Measurements from ENCODE around the gene BST1. TPM values are rescaled to one million over a fixed set of nuclear protein-coding genes. Genes with fewer than 3 reads are reported as not detected.
A peak's percentile ranks its signal among the peaks of the same experiment; 100 is the strongest.

Gene BST1
- total RNA-seq, 3 donors from 2014 or later (not counting 1 experiment from before 2014, with no cell fraction given) = 1.8 to 6.4 (median 2.2) TPM

DNA sequence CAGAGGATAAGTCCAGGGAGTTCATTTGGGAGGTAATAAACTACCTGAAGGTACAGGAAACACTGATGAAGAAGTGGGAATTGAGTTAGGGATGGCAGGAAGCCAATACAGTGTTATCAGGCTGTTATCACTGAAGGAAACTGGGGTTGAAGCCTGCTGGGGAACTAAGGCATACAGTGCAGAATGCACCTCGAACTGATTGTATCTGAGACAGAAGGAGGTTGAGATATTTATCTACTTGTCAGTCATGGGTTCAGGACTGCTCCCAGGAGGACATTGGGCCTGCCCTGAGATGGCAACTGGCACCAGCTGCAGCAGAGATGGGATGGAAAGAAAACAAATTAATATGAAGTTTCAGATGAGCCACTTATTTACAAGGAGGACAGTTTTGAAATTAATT is 39.8 kb downstream of the BST1 start:
- peaks cover 7% of the 10 kb centered on the region for H3K36me3 Mint-ChIP-seq
- no peak overlapping the region for H3K4me3 ChIP-seq (ENCODE audit: low read length)
- no peaks in the 10 kb centered on the region for H3K4me1 ChIP-seq (ENCODE audit: control insufficient read depth, insufficient read depth, low read length)
- no peak overlapping the region for H3K4me3 Mint-ChIP-seq
- H3K9me3 ChIP-seq (ENCODE audit: control insufficient read depth, insufficient read depth, low read length) = peaks cover 12% of the 10 kb centered on the region
- no peaks in the 10 kb centered on the region for H3K36me3 ChIP-seq (ENCODE audit: control insufficient read depth, insufficient read depth, low read length)
- H3K4me1 Mint-ChIP-seq = peaks cover 12% of the 10 kb centered on the region in 2 donors
- H3K27me3 ChIP-seq (ENCODE audit: control insufficient read depth, insufficient read depth, low read length) = no peaks in the 10 kb centered on the region
- H3K9me3 Mint-ChIP-seq = peaks cover 2 to 6% of the 10 kb centered on the region in 2 donors
- 11% methylated on average over 1 of the region's 1 CpG for WGBS (ENCODE audit: insufficient coverage)
- no peak overlapping the region for H3K27ac Mint-ChIP-seq
- no peak overlapping the region for H3K27ac ChIP-seq (ENCODE audit: low read length)
- TF ChIP-seq CTCF (IDR thresholded peaks at IDR 0.05) = no peak
- DNase-seq (no peak), ATAC-seq (peak in 1 of 3 donors; percentile 63)
- intact Hi-C loops (cut with micrococcal nuclease) = no loop called here
- peaks cover 6% of the 10 kb centered on the region in 2 donors for H3K27me3 Mint-ChIP-seq (ENCODE audit: low read depth in 2 of 2)

DNA sequence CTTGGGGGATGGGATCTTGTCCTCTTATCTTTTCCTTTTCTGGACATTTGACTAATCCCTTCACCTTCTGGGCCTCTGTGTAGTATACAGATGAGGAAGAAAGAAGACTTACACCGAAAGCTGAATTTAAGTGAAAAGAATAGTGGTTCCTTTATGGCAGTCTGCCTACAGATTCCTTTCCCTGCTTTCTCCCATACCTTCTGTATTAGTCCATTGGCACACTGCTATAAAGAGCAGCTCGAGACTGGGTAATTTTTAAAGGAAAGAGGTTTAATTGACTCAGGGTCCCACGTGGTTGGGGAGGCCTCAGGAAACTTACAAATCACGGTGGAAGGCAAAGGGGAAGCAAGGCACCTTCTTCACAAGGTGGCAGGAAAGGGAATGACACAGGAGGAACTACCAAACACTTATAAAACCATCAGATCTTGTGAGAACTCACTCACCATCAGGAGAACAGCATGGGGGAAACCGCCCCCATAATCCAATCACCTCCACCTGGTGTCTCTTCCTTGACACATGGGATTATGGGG is 41.2 kb downstream of the BST1 start:
- ATAC-seq = no peak
- H3K27ac Mint-ChIP-seq = no peak overlapping the region
- H3K4me1 Mint-ChIP-seq = peaks cover 5 to 11% of the 10 kb centered on the region in 2 donors

GRCh38 chr4:15746110-15746509 is 43.2 kb downstream of the BST1 start:
- H3K9me3 Mint-ChIP-seq = peaks cover 4 to 6% of the 10 kb centered on the region in 2 donors
- H3K4me1 Mint-ChIP-seq = peaks cover 5 to 11% of the 10 kb centered on the region in 2 donors
- no peak for DNase-seq
- TF ChIP-seq CTCF (IDR thresholded peaks at IDR 0.05) = no peak
- WGBS (ENCODE audit: insufficient coverage) = 89% methylated on average over 1 of the region's 1 CpG
- H3K4me3 Mint-ChIP-seq = no peak overlapping the region
- ATAC-seq = no peak
- peaks cover 12% of the 10 kb centered on the region for H3K9me3 ChIP-seq (ENCODE audit: control insufficient read depth, insufficient read depth, low read length)
- no peaks in the 10 kb centered on the region for H3K36me3 ChIP-seq (ENCODE audit: control insufficient read depth, insufficient read depth, low read length)
- H3K4me1 ChIP-seq (ENCODE audit: control insufficient read depth, insufficient read depth, low read length) = no peaks in the 10 kb centered on the region
- no peaks in the 10 kb centered on the region for H3K27me3 Mint-ChIP-seq (ENCODE audit: low read depth in 2 of 2)
- no peak overlapping the region for H3K27ac ChIP-seq (ENCODE audit: low read length)
- no peak overlapping the region for H3K4me3 ChIP-seq (ENCODE audit: low read length)
- peaks cover 7% of the 10 kb centered on the region for H3K36me3 Mint-ChIP-seq
- no peak overlapping the region for H3K27ac Mint-ChIP-seq
- H3K27me3 ChIP-seq (ENCODE audit: control insufficient read depth, insufficient read depth, low read length) = no peaks in the 10 kb centered on the region
- intact Hi-C loops (cut with micrococcal nuclease) = no loop called here

More for the DNA sequence above, 41.2 kb downstream of the BST1 start:
- no peaks in the 10 kb centered on the region for H3K36me3 ChIP-seq (ENCODE audit: control insufficient read depth, insufficient read depth, low read length)
- no peak overlapping the region for H3K4me3 Mint-ChIP-seq
- H3K9me3 Mint-ChIP-seq = peaks cover 2 to 6% of the 10 kb centered on the region in 2 donors
- H3K9me3 ChIP-seq (ENCODE audit: control insufficient read depth, insufficient read depth, low read length) = peaks cover 12% of the 10 kb centered on the region
- no peaks in the 10 kb centered on the region for H3K27me3 ChIP-seq (ENCODE audit: control insufficient read depth, insufficient read depth, low read length)
- 42% methylated on average over 3 of the region's 5 CpGs for WGBS (ENCODE audit: insufficient coverage)
- peaks cover 7% of the 10 kb centered on the region for H3K36me3 Mint-ChIP-seq
- no peaks in the 10 kb centered on the region for H3K4me1 ChIP-seq (ENCODE audit: control insufficient read depth, insufficient read depth, low read length)
- H3K27ac ChIP-seq (ENCODE audit: low read length) = no peak overlapping the region
- H3K27me3 Mint-ChIP-seq (ENCODE audit: low read depth in 2 of 2) = peaks cover 0 to 3% of the 10 kb centered on the region in 2 donors
- intact Hi-C loops (cut with micrococcal nuclease) = no loop called here
- no peak for TF ChIP-seq CTCF (IDR thresholded peaks at IDR 0.05)
- no peak for DNase-seq
- no peak overlapping the region for H3K4me3 ChIP-seq (ENCODE audit: low read length)

DNA sequence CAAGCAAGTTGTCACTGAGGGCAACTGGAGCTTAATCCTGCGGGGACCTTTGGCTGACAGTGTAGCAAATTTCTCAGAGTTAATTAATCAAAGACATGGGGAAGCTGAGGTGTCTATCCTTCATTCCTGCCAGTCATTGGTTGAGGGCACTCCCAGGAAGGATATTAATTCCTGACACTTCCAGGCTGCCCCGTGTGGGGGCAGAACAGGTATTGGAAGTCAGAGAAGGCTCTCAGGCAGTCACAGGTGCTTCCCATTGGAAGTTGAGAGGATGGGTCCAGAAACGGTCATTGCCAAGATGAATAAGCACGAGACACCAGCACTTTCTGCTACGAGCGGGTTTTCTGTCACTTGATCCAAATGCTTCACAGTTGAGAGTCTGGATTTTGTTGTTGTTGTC is 46.1 kb downstream of the BST1 start:
- H3K9me3 Mint-ChIP-seq = peaks cover 0 to 4% of the 10 kb centered on the region in 2 donors
- 89% methylated on average over 6 of the region's 6 CpGs for WGBS (ENCODE audit: insufficient coverage)
- no peak for ATAC-seq
- peaks cover 16 to 20% of the 10 kb centered on the region in 2 donors for H3K4me1 Mint-ChIP-seq
- no peaks in the 10 kb centered on the region for H3K36me3 Mint-ChIP-seq
- no peak overlapping the region for H3K27ac Mint-ChIP-seq
- Histone ChIP-seq H3K9me3 (ENCODE audit: control insufficient read depth, insufficient read depth, low read length) (no peaks in the 10 kb centered on the region), H3K27me3 (ENCODE audit: control insufficient read depth, insufficient read depth, low read length) (no peaks in the 10 kb centered on the region), H3K4me1 (ENCODE audit: control insufficient read depth, insufficient read depth, low read length) (peaks cover 8% of the 10 kb centered on the region), H3K27ac (ENCODE audit: low read length) (no peak overlapping the region), H3K36me3 (ENCODE audit: control insufficient read depth, insufficient read depth, low read length) (no peaks in the 10 kb centered on the region), H3K4me3 (ENCODE audit: low read length) (no peak overlapping the region)
- intact Hi-C loops (cut with micrococcal nuclease) = no loop called here
- peaks cover 0 to 4% of the 10 kb centered on the region in 2 donors for H3K27me3 Mint-ChIP-seq (ENCODE audit: low read depth in 2 of 2)
- TF ChIP-seq CTCF (IDR thresholded peaks at IDR 0.05) = no peak
- H3K4me3 Mint-ChIP-seq = no peak overlapping the region
- DNase-seq = no peak
